ENCODE measurements around the gene NR2F1-AS1.

Gene NR2F1-AS1

DNA sequence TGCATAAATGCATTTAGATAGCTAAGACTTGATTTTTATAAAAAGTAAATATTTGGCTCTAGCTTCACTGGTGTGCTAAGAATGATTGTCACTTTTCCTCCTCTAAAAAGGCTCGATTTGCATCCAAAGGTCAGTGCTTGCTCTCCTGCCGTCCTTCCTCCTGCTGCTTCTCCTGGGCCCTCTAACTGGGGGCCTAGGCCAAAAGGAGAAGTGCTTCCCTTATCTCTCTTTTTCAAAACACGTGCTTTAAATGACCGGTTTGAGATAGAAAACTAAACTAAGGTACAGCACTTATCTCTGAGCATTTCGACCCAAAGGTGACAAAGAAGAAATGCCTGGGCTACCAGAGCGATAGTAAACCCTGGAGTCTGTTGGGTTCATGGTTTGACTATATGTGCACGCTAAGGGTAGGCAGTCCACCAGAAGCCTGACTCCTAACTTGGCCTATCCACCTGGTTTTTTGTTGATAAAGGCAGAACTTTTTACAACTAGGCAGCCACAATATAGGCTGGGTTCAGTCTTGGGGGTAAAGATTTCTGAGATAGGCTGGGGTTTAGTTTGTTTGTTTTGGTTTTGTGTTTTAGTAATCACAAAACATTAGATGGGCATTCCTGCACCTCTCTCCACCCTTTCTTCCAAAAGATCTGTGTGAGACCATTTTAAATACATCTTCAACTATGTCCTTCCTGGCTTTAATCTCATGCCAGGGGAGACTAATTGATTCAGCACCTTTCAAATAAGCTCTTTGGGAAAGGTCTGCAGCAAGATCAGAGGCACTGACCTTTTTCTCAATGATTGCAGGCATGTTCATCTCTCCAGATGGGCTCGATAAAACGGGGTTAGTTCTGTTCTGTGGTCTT is 3.8 kb downstream of the NR2F1-AS1 start:
- TF ChIP-seq CTCF (conservative IDR thresholded peaks at IDR 0.05) = no peak
- H3K27ac ChIP-seq = no peak overlapping the region

- no peak overlapping the region for H3K27ac ChIP-seq
- no peak for TF ChIP-seq CTCF (conservative IDR thresholded peaks at IDR 0.05)
These were observed 5.3 kb downstream of the NR2F1-AS1 start for GRCh38 chr5:93575461-93576414.

GRCh38 chr5:93574491-93575305 is 6.3 kb downstream of the NR2F1-AS1 start:
- no peak for TF ChIP-seq CTCF (conservative IDR thresholded peaks at IDR 0.05)
- no peak overlapping the region for H3K27ac ChIP-seq

DNA sequence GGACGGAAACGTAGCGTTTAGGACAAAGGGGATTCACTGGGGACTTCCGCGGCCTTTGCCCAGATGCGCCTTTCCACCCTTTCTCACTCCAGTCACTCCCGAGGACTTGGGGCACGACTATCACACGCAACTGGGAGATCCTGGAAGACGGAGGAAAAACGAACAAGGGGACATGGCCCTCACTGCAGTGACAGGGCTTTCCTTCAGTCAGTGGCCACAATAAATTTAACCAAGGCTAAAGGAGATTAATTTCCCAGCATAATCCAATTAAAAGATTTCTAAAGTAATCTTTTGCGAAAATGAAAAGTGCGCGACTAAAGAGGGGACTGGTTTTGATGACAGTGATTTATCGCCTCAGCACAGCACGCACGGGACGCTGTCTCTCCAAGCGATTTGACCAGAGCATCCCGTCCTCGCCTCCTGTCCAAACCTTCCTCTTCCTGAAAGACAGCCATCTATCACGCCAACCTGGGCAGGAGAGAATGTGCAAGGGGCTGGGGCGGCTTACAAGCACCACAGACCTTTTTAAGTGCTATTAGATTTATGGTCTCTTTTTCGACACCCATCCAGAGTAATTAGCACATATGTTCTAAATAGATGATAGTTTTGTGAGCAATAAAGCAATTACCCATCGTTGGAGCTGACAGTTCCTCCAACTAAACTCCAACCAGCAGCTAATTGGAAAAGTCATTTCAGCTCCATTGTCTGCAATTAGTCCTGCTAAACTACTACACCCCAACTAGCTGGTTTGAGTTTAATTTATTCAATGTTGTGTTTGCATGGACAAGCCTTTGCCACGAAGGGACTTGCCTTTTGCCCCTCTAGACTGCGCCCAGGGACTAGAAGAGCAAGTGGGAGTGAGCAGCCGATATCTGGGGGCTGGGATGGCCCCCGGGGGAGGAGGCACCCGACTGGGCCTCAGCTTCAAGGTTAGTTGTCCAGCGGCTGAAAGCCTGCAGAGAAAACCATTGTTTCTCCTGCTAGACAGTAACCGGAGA is 7.4 kb downstream of the NR2F1-AS1 start:
- H3K27ac ChIP-seq = no peak overlapping the region
- TF ChIP-seq CTCF (conservative IDR thresholded peaks at IDR 0.05) = no peak

- no peak for TF ChIP-seq CTCF (conservative IDR thresholded peaks at IDR 0.05)
- no peak overlapping the region for H3K27ac ChIP-seq
These were observed 8.2 kb downstream of the NR2F1-AS1 start for GRCh38 chr5:93572608-93573353.

DNA sequence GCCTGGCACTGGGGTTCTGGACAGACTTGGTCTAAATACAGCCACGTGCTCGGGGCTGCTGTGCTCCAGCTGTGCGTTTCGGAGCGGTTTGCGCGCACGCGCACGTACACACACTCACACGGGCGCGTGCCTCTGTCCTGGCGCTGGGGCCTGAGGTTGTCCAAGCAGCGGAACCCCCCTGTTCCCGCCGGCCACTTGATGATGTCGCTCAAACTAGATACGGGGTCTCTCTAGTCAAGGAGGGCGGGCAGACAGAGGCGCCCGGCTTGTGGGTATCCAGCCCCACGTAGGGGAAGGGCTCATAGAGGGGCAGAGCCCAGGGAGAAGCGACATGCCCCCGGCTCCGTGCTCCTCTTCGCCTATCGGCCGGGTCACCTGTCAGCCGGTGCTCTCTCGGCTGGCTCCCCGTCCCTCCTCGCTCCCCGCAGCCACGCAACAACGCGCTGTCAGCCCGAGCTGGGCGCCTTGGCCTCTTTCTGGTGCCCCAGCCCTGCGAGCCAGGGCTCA is 8.9 kb downstream of the NR2F1-AS1 start:
- no peak for TF ChIP-seq CTCF (conservative IDR thresholded peaks at IDR 0.05)
- H3K27ac ChIP-seq = no peak overlapping the region
